ENCODE measurements around the gene IFITM1.
"Not testable (repeated sequence)": the region's sequence is repeated elsewhere in the genome, so short reads cannot be mapped to it uniquely, and the experiment has no call there.

IFITM1 gene

GRCh38 chr11:328012-328411, 14.2 kb downstream of the IFITM1 start:
- FAIRE-seq = no peak

DNA sequence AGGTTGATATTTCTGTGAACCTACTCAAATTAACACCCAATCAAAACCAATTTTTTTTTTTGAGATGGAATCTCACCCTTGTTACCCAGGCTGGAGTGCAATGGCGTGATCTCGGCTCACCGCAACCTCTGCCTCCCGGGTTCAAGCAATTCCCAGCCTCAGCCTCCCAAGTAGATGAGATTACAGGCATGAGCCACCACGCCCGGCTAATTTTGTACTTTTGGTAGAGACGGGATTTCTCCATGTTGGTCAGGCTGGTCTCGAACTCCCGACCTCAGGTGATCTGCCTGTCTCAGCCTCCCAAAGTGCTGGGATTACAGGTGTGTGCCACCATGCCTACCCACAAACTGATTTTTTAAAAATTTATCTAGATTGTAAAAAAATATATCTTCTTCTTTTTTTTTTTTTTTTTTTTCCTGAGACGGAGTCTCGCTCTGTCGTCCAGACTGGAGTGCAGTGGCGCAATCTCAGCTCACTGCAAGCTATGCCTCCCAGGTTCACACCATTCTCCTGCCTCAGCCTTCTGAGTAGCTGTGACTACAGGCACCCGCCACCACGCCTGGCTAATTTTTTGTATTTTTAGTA, 14.8 kb downstream of the IFITM1 start:
- not testable (repeated sequence) for FAIRE-seq

- no peak for FAIRE-seq
Observed at GRCh38 chr11:329886-330253, 16.0 kb downstream of the IFITM1 start.

GRCh38 chr11:330307-330693, 16.5 kb downstream of the IFITM1 start:
- no peak for FAIRE-seq

DNA sequence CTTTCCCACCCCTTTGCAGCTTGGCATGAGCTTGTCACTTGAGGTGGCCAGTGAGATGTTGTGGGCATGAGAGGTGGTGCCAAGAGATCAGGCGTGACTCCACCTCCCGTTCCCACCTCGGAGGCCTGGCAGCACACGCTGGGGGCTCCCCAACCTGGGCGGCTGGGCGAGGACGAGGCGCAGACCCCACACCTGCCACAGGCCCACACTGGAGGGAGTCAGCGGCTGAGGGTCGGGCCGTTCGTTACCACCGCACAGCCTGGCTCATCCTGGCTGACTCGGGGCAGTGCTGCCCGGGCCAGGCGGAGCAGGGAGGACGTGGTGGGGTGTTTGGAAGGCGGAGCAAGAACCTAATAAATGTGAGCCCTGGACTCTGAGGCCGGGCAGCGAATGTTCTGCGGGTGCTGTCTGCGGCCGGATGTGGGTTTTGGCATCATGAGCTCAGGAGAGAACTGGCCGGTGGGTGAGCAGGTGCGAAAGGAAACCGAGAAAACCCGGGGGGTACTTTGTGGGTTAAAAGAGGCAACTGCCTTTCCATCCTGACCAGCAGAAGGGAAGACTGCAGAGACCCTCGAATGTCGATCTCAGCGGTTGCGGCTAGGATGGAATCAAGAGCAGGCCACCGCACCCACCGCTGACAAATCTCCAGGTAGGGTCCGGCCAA, 17.0 kb downstream of the IFITM1 start:
- no peak for FAIRE-seq

GRCh38 chr11:331358-332060, 17.7 kb downstream of the IFITM1 start:
- no peak for FAIRE-seq

- FAIRE-seq = no peak
Observed at GRCh38 chr11:332651-333480, 19.0 kb downstream of the IFITM1 start.

GRCh38 chr11:333616-334263, 19.9 kb downstream of the IFITM1 start:
- FAIRE-seq = not testable (repeated sequence)

DNA sequence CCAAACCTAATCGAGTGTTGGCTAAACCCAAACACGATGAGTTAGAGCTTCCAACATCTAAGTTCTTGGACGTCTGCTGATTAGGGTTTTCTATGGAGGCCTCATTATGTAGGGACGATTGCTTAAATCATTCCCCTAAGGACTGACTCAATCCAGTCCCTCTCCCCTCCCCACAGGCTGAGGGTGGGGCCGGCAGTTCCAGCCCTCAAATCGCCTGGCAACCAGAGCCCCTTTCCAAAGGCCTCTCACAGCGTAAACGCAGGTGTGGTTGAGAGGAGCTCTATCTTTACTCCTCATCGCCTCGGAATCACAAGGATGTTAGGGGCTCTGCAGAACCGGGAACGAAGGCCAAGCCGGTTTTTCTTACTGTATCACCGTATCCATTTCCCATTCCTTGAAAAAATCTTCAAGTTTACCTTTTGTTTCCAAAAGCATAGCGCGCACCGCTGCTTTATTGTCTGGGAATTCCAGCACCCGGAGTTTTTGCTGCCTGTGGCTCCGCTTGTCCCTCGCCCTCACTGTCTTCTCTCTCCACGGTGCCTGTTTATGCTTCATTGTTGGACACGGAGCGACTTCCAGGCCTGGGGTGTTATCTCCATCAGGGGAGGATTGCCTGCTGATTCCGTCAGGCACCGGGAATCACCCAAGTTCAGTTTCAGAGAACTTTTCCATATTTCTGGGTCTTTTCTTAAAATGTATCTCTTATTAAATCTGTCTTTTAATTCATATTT, 20.6 kb downstream of the IFITM1 start:
- no peak for FAIRE-seq

DNA sequence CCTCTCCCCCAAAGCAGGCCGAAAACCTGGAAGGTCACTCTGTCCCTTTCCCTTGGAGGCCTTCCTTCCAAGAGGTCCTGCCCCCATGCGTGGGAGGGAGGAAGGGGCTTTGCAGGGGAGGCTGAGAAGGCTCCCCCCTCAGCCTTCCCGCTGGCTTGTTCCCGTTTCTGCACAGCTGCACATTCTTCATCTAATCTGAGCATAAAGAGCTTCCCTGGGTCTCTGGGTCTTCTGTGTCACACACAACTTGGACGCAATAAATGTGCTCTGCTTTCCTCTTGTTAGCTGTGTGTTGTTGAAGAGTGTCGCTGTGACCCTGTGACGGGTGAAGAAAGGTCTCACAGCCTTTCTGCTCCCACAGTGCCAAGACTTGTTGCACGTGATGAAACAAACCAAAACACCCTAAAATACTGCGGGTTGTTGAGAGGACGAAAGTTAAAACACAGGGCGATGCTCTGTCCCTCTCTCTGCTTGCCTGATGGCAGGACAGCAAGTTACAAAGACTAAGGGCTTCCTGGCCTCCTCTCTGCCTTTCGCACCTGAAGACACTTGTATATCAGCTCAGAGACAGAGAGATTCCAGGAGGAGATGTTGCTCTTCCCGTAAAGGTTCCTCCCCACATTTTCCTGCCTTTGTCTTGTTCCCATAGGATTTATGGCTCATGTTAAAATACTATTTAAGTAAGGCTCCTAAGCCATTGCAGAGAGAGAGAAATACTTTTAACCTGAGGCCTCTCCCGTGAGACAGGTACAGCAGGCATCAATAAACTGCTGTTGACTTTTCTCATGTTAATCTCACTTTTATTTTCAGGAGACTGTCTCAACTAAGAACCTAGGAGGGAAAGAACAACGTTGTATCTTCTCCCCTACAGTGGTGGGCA, 22.2 kb downstream of the IFITM1 start:
- no peak for FAIRE-seq

DNA sequence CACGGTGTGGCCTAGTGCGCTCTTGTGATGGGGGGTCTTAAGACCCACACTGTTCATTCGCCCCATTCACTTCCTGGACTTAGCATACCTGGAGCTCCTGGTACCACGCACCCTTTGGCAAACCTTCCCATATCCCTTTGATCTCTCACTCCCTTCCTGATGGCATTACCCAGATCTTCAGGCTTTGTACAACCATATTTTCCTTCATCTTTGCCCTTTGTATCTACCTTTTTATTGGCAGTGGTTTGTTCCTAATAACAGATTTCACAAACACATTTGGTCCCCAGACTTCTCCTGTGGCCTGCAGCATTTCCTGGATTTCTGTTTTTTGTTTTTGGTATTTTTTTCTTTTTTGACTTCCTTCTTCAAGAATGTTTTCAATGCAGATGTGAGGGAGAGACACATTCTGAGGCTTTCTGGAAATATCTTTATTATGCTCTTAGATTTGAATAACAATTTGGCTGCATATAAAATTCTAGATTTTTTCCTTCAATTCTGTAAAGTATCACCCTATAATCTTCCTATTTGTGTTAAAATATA, 22.9 kb downstream of the IFITM1 start:
- FAIRE-seq = no peak

DNA sequence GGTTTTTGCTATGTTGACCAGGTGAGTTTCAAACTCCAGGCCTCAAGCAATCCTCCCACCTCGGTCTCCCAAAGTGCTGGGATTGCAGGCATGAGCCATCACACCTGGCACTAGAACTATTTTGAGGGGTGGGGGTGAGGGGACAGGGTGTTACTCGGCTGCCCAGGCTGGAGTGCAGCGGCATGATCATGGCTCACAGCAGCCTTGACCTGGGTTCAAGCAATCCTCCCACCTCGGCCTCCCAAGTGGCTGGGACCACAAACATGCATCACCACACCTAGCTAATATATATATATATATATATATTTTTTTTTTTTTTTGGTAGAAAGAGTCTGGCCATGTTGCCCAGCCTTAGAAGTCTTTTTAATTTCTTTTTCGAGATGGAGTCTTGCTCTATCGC, 23.9 kb downstream of the IFITM1 start:
- FAIRE-seq = no peak

DNA sequence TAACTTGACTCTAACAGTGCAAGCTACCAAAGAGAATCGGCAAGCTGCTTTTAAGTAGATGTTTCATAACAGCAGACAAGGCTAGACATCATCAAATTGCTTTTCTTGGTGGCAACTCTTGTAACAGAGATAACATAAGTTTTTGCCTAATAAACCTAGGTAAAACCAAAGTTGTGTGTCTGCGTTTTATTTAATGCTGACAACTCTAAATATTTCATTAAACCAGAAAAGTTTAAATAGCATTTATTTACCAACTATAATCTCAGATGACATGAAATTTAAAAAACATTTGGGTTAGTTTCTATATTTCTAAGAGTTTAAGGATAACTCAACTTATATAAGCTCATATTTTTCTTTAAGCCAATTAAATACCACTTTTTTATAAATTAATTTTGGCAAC, 26.1 kb downstream of the IFITM1 start:
- no peak for FAIRE-seq

GRCh38 chr11:340539-341512, 27.0 kb downstream of the IFITM1 start:
- no peak for FAIRE-seq

GRCh38 chr11:342328-342727, 28.5 kb downstream of the IFITM1 start:
- no peak for FAIRE-seq

DNA sequence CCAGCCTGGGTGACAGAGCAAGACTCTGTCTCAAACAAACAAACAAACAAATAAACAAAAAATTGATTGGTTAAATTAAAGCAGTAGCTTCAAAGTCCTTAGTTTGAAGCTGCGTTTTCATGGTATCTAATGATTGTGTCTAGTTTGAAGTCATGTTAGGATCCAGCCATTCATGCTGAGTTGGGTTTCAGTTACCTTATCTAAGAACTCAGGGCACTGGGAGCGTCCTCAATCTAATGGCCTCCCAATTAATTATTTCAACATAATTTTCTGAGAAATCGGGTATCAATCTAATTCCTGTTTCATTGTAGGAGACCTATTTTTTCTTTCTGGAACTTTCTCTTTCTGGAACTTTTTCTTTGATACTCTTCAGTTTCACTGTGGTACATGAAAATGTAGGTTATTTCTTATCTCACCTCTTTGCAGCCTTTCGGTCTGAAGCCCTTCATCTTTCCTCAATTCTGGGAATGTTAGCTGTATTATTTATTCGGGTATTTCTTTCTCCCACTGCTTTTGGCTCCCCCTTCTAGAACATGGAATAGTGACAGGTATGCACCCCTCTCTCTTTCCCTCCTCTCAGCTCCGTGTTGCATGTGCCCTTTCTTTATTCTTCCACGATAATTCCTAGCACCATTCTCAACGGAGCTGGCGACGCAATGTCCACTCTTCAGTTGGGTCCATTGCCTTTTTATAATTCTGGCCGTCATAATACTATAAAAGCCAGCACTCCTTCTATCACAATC, 31.2 kb downstream of the IFITM1 start:
- FAIRE-seq = no peak

DNA sequence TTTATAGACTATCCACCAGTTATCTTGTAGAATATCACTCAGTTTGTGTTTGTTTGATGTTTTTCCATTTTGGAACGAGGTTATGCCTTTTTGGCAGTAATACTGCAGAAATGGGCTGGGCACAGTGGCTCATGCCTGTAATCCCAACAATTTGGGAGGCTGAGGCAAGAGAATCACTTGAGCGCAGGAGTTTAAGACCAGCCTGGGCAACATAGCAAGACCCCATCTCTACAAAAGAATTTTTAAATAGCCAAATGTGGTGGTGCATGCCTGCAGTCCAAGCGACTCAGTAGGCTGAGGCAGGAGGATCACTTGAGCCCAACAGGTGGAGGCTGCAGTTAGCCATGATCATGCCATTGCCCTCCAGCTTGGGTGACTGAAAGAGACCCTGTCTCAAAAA, 32.7 kb downstream of the IFITM1 start:
- no peak for FAIRE-seq

DNA sequence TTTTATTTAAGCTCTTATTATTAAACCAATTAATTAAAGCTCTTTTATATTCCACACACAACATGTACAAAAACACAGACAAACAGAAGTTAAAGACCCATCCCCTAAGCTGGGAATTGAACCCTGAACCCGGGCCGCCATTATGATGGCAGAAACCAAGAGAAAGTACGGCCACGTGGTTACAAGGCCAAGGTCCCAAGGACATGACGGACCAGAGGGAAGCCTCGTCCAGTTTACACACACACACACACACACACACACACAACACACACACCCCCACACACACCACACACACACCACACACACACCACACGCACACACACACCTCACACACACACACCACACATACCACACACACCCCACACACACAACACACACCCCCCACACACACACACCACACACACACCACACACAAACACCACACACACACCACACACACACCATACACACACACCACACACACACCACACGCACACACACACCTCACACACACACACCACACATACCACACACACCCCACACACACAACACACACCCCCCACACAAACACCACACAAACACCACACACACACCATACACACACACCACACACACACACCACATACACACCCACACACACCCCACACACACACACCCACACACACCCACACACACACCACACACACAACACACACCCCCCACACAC, 35.6 kb downstream of the IFITM1 start:
- FAIRE-seq = not testable (repeated sequence)
